ENCODE results near the gene ABHD11. TPM values are rescaled to one million over a fixed set of nuclear protein-coding genes. Genes with fewer than 3 reads are reported as not detected.

The ABHD11 gene, protein sequence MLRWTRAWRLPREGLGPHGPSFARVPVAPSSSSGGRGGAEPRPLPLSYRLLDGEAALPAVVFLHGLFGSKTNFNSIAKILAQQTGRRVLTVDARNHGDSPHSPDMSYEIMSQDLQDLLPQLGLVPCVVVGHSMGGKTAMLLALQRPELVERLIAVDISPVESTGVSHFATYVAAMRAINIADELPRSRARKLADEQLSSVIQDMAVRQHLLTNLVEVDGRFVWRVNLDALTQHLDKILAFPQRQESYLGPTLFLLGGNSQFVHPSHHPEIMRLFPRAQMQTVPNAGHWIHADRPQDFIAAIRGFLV
- total RNA-seq = 6.5 and 7.5 TPM in 2 replicates

DNA sequence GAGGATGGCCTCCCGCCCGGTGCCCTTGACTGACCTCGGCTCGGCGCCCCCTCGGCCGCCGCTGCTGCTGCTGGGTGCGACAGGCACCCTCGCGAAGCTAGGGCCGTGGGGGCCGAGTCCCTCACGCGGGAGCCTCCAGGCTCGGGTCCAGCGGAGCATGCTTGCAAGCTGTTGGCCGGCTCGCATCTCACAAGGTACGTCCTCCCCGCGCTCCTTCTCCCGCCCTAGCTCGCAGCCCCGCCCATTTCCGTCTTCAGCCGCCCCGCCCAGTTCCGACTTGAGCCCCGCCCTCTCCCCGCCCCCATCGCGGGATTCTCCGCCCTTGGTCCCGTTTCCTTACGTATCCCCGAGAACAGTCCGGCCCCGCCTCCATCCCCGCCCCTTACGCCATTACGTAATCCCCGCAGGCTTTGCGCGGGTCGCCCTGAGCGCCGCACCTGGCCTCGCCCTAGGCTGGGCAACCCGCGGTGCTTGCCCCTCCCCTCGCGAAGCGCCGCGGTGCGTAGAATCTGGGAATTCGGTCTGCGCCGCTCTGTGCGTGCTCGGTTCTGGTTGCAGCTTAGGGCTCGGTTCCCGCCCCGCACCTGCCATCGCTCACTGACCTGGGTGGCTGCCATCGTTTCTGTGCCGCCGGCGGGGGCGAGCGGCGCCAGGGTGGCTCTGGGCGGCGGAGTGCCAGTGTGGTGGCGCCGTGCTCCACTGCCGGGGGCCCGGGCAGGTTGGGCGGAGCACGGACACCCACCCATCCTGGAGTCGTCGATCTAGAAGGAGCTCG, at the start of gene ABHD11:
Gene ABHD11 (minus strand): TSS at position 191 of the 775 bp plus-strand sequence. CDS start 32 bp downstream, at position 159.

DNA sequence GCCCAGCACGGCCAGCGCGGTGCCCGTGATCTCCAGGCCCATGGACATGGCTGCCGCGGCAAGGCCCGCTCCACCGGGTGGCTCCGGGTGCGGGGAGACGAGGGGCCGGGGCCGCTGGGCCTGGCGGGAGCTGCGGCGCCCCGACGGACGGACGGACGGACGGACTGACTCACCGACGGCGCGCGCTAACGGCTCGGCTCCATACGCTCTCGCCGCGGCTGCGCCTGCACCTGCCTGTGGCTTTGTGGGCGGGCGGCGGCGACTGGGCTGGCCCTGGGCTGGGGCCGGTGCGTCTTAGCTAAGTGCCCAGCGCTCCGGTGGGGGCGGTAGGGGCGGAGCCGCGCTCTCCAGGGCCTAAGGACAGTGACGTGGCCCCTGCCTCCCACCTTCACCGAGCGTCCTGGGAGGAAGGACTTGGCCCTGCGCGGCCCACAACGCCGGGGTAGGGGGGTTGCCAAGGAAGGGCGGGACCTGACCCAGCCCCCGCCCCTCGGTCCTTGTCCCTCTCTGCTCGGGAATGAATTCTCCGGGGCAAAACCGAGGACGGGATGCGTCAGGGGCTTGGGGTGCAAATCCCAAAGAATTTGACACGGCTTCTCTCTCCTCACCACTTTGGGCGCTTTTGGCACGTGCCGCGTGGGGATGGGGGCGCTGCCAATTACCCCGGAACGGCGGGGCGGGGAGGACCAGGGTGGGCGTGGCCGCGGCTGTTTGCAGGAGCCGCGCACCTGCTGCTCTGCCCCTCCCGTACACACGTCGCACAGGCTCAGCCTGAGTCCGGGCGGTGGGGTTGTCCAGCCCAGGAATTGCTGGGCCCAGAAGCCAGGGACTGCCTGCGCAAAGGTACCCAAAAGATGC, 31.6 kb upstream of the ABHD11 start, which contains the start of gene CLDN3:
Gene CLDN3 (minus strand): TSS at position 269 of the 858 bp plus-strand sequence. CDS start 221 bp downstream, at position 48.

DNA sequence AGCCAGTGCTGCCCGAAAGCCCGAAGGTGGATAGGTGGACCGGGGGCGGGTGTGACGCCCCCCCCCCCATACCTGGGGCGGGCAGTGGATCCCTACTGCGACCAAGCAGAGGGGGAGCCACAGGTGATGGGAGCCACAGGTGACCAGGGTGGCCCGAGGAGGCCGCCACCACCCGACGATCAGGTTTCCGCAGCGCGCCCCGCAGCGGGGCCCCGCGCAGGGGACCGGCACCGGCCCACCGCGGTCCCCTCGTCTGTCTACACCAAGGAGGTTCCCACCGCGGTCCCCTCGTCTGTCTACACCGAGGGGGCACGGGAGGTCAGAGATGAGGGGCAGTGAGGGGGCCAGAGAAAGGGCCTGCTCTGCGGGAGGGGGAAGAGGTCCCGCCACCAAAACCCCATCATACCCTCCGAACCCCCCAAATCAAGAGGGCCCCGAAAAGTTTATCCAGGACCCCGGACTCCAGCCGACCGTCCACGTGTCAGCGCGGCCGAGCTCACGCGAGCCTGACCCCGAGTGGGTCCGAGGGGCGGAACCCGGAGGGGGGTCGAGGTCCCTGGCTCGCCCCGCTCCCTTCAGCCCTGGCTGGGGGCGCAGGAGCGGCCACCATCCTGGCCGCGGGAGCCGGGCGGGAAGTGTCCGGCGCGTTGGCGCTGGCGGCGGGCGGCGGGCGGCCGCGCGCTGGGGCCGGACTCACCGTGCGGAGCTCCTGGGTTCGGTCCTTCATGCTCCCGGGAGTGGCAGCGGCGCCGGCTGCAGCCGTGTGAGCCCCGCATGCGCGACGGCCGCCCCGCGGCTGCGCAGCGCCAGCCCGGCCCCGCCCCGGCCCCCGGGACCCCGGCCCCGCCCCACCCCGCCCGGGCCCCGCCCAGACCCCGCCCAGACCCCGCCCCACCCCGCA, 19.4 kb downstream of the ABHD11 start, which contains the start of gene STX1A:
Gene STX1A (minus strand): TSS at position 765 of the 901 bp plus-strand sequence. CDS start 38 bp downstream, at position 727.

Other genes with a start within 250 kb of the ABHD11 start
- 47.4 and 52.7 TPM in 2 replicates for gene BAZ1B, start 216.5 kb downstream of the ABHD11 start, total RNA-seq
- gene BCL7B, start 181.1 kb downstream of the ABHD11 start, total RNA-seq = 24.0 and 24.9 TPM in 2 replicates
- gene TBL2, start 160.2 kb downstream of the ABHD11 start, total RNA-seq = 102 and 150 TPM in 2 replicates
- 0.03 and 0.39 TPM in 2 replicates for gene MLXIPL, start 114.3 kb downstream of the ABHD11 start, total RNA-seq
- gene VPS37D, start 71.0 kb downstream of the ABHD11 start, total RNA-seq = 4.1 and 5.7 TPM in 2 replicates
- gene DNAJC30, start 55.3 kb downstream of the ABHD11 start, total RNA-seq = 3.0 and 3.5 TPM in 2 replicates
- 37.6 and 43.0 TPM in 2 replicates for gene BUD23, start 55.2 kb downstream of the ABHD11 start, total RNA-seq
- 23.0 and 40.8 TPM in 2 replicates for gene STX1A, start 19.1 kb downstream of the ABHD11 start, total RNA-seq
- not detected in 2 replicates for gene CLDN3, start 31.5 kb upstream of the ABHD11 start, total RNA-seq
- 0.26 TPM in 2 replicates for gene CLDN4, start 92.2 kb upstream of the ABHD11 start, total RNA-seq
- gene METTL27, start 103.7 kb upstream of the ABHD11 start, total RNA-seq = 1.9 and 2.9 TPM in 2 replicates
- gene TMEM270, start 122.4 kb upstream of the ABHD11 start, total RNA-seq = not detected in 2 replicates